SK-N-SH (cell line): ENCODE data around the gene IQCE.
"Not testable (repeated sequence)": the region's sequence is repeated elsewhere in the genome, so short reads cannot be mapped to it uniquely, and the experiment has no call there.

Experiments used
- CTCF ChIP-seq: fragments of 200-600 bp; sonication (generic); IDR thresholded peaks from 2 replicates; pipeline ENCODE4 v1.6.1; 2017; ENCODE audit warnings: antibody characterized with exemption, mild to moderate bottlenecking, moderate library complexity
- ELF1 ChIP-seq: IDR thresholded peaks from 2 replicates; pipeline ENCODE4 v1.4.0; 2012
- FOXM1 ChIP-seq: IDR thresholded peaks from 2 replicates; pipeline ENCODE4 v1.4.0; 2012; ENCODE audit warnings: low read depth, mild to moderate bottlenecking
- GABPA ChIP-seq: IDR thresholded peaks from 2 replicates; pipeline ENCODE4 v1.4.0; 2012; ENCODE audit warnings: low read depth, mild to moderate bottlenecking
- POLR2AphosphoS5 ChIP-seq: IDR thresholded peaks from 2 replicates; pipeline ENCODE4 v1.6.1; 2012; ENCODE audit warnings: low read depth, low read length
- RCOR1 ChIP-seq: fragments of 150-350 bp; IDR thresholded peaks from 2 replicates; pipeline ENCODE4 v1.6.1; 2017; ENCODE audit warnings: antibody characterized with exemption, low read length
- REST ChIP-seq: IDR thresholded peaks from 2 replicates; pipeline ENCODE4 v1.6.1; 2012; ENCODE audit warnings: mild to moderate bottlenecking, low read depth, low read length, moderate library complexity
- RFX5 ChIP-seq: IDR thresholded peaks from 2 replicates; pipeline ENCODE4 v1.6.1; 2012; ENCODE audit warnings: mild to moderate bottlenecking, improper control_type of control experiment, low read length
- SMC3 ChIP-seq: IDR thresholded peaks from 2 replicates; pipeline ENCODE4 v1.6.1; 2012; ENCODE audit warnings: low read depth, low read length, improper control_type of control experiment
- USF2 ChIP-seq: fragments of 150-350 bp; IDR thresholded peaks from 2 replicates; pipeline ENCODE4 v1.6.1; 2017; ENCODE audit warnings: antibody characterized with exemption, low read length, low read depth, borderline replicate concordance

GRCh38 chr7:2532199-2532772, 26.5 kb upstream of the IQCE start:
- not testable (repeated sequence) for TF ChIP-seq CTCF, RCOR1, REST, RFX5, POLR2AphosphoS5, USF2, SMC3, GABPA, FOXM1, ELF1
